Natural killer cell (primary cell): Measurements from ENCODE around the gene DRC3. TPM values are rescaled to one million over a fixed set of nuclear protein-coding genes. Genes with fewer than 3 reads are reported as not detected.

ENCODE experiments used
- ATAC-seq, 3 donors: fragments of 150-1000 bp in 2 of 3; fragments of 200-7000 bp in 1 of 3; cut with Tn5 transposase; 1 replicate in 1 of 3; 2 replicates in 2 of 3; pipeline ENCODE4 v1.10.0; 2021; ENCODE audit warnings: mild to moderate bottlenecking in 2 of 3, moderate library complexity in 2 of 3
- DNase-seq, 2 donors: peaks; one replicate each; pipeline versions ENCODE4 v3.0.0 to v3.0.0-alpha.2; 2013 to 2021; ENCODE audit warnings: mixed read lengths in 1 of 2
- H3K27ac ChIP-seq: one replicate; pipeline ENCODE4 v1.5.1; 2013; ENCODE audit warnings: mild to moderate bottlenecking, low read length
- H3K27me3 ChIP-seq: one replicate; pipeline ENCODE4 v1.6.1; 2013; ENCODE audit warnings: low read length; ENCODE audit not compliant: control insufficient read depth, insufficient read depth
- H3K36me3 ChIP-seq: one replicate; pipeline ENCODE4 v1.6.1; 2013; ENCODE audit warnings: low read length; ENCODE audit not compliant: control insufficient read depth, insufficient read depth
- H3K4me1 ChIP-seq: one replicate; pipeline ENCODE4 v1.6.1; 2013; ENCODE audit warnings: low read length; ENCODE audit not compliant: control insufficient read depth, insufficient read depth
- H3K4me3 ChIP-seq: one replicate; pipeline ENCODE4 v1.5.1; 2013; ENCODE audit warnings: low read length
- H3K9me3 ChIP-seq: one replicate; pipeline ENCODE4 v1.6.1; 2013; ENCODE audit warnings: low read length; ENCODE audit not compliant: control insufficient read depth, insufficient read depth
- H3K27ac Mint-ChIP-seq, 2 donors: one replicate each; pipeline ENCODE4 v1.8.0; 2022; ENCODE audit warnings: mild to moderate bottlenecking in 2 of 2, mixed read lengths in 2 of 2, moderate library complexity in 1 of 2
- H3K27me3 Mint-ChIP-seq, 2 donors: one replicate each; pipeline ENCODE4 v1.8.0; 2022; ENCODE audit warnings: low read depth in 2 of 2, mixed read lengths in 2 of 2
- H3K36me3 Mint-ChIP-seq: one replicate; pipeline ENCODE4 v1.8.0; 2022; ENCODE audit warnings: mixed read lengths
- H3K4me1 Mint-ChIP-seq, 2 donors: one replicate each; pipeline ENCODE4 v1.8.0; 2022; ENCODE audit warnings: mixed read lengths in 2 of 2
- H3K4me3 Mint-ChIP-seq: one replicate; pipeline ENCODE4 v1.8.0; 2022; ENCODE audit warnings: mild to moderate bottlenecking, moderate library complexity, mixed read lengths
- H3K9me3 Mint-ChIP-seq, 2 donors: one replicate each; pipeline ENCODE4 v1.8.0; 2022; ENCODE audit warnings: mixed read lengths in 2 of 2
- WGBS: methylation state at CpG from one replicate; pipeline ENCODE4 v1.1.7; 2013; ENCODE audit warnings: missing lambda C conversion rate; ENCODE audit not compliant: insufficient coverage; 5-methylcytosine and 5-hydroxymethylcytosine counted together
- intact Hi-C: fragments of 100-400 bp; cut with micrococcal nuclease; formaldehyde crosslinking; loops from one replicate; pipeline ENCODE4 v1.14.2; 2022
- total RNA-seq, 4 donors: library from RNA; stranded (reverse); fragments of 120-200 nt in 1 of 4; gene quantifications; one replicate each; pipeline versions ENCODE4 v1.2.3 to v1.2.4, GENCODE V29; 2013 to 2022
- TF ChIP-seq, protein P1 (sequence below): fragments of 200-600 bp; IDR thresholded peaks from one replicate; pipeline ENCODE4 v1.8.0; 2022; ENCODE audit warnings: antibody characterized with exemption

The DRC3 gene
- total RNA-seq, 3 donors from 2014 or later (not counting 1 experiment from before 2014, with no cell fraction given), result 0.26 to 0.78 TPM; not detected in 1

GRCh38 chr17:17944242-17944641 lies 28.4 kb upstream of the DRC3 start:
- ATAC-seq (no peak), DNase-seq (no peak)
- intact Hi-C loops, result no loop called here
- Mint-ChIP-seq H3K4me3 (no peak overlapping the region), H3K9me3 (no peaks in the 10 kb centered on the region), H3K4me1 (peaks cover 14 to 19% of the 10 kb centered on the region in 2 donors), H3K27ac (no peak overlapping the region), H3K36me3 (no peaks in the 10 kb centered on the region), H3K27me3 (no peaks in the 10 kb centered on the region)
- no peak overlapping the region for H3K27ac ChIP-seq
- H3K36me3 ChIP-seq, result no peaks in the 10 kb centered on the region
- no peaks in the 10 kb centered on the region for H3K4me1 ChIP-seq
- H3K9me3 ChIP-seq, result no peaks in the 10 kb centered on the region
- TF ChIP-seq, protein P1, sequence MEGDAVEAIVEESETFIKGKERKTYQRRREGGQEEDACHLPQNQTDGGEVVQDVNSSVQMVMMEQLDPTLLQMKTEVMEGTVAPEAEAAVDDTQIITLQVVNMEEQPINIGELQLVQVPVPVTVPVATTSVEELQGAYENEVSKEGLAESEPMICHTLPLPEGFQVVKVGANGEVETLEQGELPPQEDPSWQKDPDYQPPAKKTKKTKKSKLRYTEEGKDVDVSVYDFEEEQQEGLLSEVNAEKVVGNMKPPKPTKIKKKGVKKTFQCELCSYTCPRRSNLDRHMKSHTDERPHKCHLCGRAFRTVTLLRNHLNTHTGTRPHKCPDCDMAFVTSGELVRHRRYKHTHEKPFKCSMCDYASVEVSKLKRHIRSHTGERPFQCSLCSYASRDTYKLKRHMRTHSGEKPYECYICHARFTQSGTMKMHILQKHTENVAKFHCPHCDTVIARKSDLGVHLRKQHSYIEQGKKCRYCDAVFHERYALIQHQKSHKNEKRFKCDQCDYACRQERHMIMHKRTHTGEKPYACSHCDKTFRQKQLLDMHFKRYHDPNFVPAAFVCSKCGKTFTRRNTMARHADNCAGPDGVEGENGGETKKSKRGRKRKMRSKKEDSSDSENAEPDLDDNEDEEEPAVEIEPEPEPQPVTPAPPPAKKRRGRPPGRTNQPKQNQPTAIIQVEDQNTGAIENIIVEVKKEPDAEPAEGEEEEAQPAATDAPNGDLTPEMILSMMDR, result no peak
- no peaks in the 10 kb centered on the region for H3K27me3 ChIP-seq
- WGBS, result 97% methylated on average over 6 of the region's 7 CpGs
- H3K4me3 ChIP-seq, result no peak overlapping the region

DNA sequence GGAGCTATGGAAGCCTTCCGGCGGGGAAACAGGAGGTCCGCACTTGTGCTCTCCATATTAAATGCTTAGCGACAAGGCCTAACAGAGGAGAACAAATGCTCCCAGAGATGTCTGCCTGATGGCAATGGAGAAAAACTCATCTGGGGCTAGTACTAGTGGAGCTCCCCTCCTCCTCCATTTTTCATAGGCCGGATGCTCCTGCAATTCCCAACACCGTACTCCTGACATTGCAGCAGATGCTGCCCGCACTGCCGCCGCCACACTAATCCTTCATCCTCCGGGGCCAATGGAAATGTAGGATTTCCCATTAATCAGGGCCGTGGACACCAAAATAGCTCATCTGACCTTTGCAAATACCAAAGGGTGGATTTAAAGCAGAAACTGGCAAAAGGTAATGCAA lies 27.9 kb upstream of the DRC3 start:
- ATAC-seq (no peak), DNase-seq (no peak)
- Mint-ChIP-seq H3K4me3 (no peak overlapping the region), H3K27ac (no peak overlapping the region), H3K9me3 (no peaks in the 10 kb centered on the region), H3K4me1 (peaks cover 16 to 23% of the 10 kb centered on the region in 2 donors), H3K36me3 (no peaks in the 10 kb centered on the region), H3K27me3 (no peaks in the 10 kb centered on the region)
- Histone ChIP-seq H3K27ac (no peak overlapping the region), H3K9me3 (no peaks in the 10 kb centered on the region), H3K4me3 (no peak overlapping the region), H3K27me3 (no peaks in the 10 kb centered on the region), H3K36me3 (no peaks in the 10 kb centered on the region), H3K4me1 (no peaks in the 10 kb centered on the region)
- TF ChIP-seq, protein P1, result no peak
- intact Hi-C loops, result no loop called here
- 96% methylated on average over 11 of the region's 11 CpGs for whole genome bisulfite sequencing

GRCh38 chr17:17946093-17946492 lies 26.6 kb upstream of the DRC3 start:
- H3K4me3 Mint-ChIP-seq, result no peak overlapping the region
- ATAC-seq (no peak), DNase-seq (no peak)
- H3K4me1 ChIP-seq, result no peaks in the 10 kb centered on the region
- no peak overlapping the region for H3K27ac Mint-ChIP-seq
- no peaks in the 10 kb centered on the region for H3K36me3 Mint-ChIP-seq
- WGBS, result 67% methylated on average over 3 of the region's 3 CpGs
- no peaks in the 10 kb centered on the region for H3K9me3 Mint-ChIP-seq
- no peaks in the 10 kb centered on the region for H3K27me3 ChIP-seq
- H3K4me1 Mint-ChIP-seq, result peaks cover 16 to 23% of the 10 kb centered on the region in 2 donors
- H3K9me3 ChIP-seq, result no peaks in the 10 kb centered on the region
- intact Hi-C loops, result no loop called here
- no peak overlapping the region for H3K4me3 ChIP-seq
- H3K27me3 Mint-ChIP-seq, result no peaks in the 10 kb centered on the region
- TF ChIP-seq, protein P1, result no peak
- no peak overlapping the region for H3K27ac ChIP-seq
- H3K36me3 ChIP-seq, result no peaks in the 10 kb centered on the region

DNA sequence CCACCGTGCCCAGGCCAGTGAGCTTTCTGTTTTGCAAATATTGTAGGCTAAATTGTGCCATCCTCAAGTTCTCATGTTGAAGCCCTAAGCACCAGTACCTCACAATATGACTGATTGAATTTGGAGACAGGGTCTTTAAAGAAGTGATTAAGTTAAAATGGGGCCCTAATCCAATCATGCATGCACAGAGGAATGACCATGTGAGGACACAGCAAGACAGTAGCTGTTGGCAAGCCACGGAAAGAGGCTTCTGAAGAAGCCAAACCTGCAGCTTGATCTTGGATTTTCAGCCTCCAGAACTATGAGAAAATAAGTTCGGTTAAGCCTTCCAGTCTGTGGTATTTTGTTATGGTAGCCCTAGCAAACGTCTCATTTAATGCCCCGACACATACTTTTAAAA lies 25.4 kb upstream of the DRC3 start:
- Mint-ChIP-seq H3K27me3 (no peaks in the 10 kb centered on the region), H3K9me3 (no peaks in the 10 kb centered on the region), H3K27ac (no peak overlapping the region), H3K4me3 (no peak overlapping the region), H3K4me1 (peaks cover 16 to 23% of the 10 kb centered on the region in 2 donors), H3K36me3 (no peaks in the 10 kb centered on the region)
- intact Hi-C loops, result no loop called here
- ATAC-seq, result no peak
- TF ChIP-seq, protein P1, result no peak
- Histone ChIP-seq H3K4me3 (no peak overlapping the region), H3K4me1 (no peaks in the 10 kb centered on the region), H3K27me3 (no peaks in the 10 kb centered on the region), H3K27ac (no peak overlapping the region), H3K9me3 (no peaks in the 10 kb centered on the region), H3K36me3 (no peaks in the 10 kb centered on the region)
- WGBS, result 100% methylated on average over 4 of the region's 5 CpGs
- DNase-seq, result no peak
